Measurements from ENCODE around the gene PXDC1.
"Not testable (repeated sequence)": the region's sequence is repeated elsewhere in the genome, so short reads cannot be mapped to it uniquely, and the experiment has no call there.

Gene PXDC1

GRCh38 chr6:3707751-3708412 lies 43.6 kb downstream of the PXDC1 start:
- no peak for DNase-seq

- DNase-seq = no peak
Observed at GRCh38 chr6:3707024-3707423, 44.5 kb downstream of the PXDC1 start.

DNA sequence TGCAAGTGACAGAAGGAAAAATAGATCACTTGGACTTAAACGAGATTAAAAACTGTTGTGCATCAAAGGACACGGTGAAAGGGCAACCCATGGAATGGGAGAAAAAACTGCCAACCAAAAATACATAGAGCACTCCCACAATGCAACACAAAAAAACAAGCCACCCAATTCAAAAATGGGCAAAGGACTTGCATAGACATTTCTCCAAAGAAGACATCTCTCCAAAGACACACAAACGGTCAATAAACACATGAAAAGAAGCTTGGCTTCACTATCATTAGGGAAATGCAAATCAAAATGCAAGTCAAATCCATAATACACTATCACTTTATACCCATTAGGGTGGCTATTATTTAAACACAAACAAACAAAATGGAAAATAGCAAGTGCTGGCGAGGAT lies 45.0 kb downstream of the PXDC1 start:
- no peak for DNase-seq

DNA sequence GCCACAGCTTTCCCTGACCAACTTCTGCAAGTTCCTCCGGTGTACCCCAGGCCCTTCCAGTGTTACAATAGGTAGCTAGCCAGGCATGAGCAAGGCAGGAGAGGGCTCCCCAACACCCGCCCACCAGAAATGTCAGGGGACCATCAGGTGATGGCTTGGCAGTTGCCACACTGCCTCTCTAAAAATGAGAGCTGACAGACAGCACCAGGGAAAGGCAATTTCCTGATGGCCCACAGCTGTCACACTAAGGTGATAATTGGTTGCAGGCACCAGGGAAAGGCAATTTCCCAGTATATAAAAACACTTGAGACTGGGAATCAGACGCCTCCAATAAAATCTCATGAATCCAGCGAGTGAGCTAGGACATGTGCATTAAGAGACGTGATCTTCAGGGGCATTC lies 49.9 kb downstream of the PXDC1 start:
- DNase-seq = no peak

- no peak for DNase-seq
Observed at GRCh38 chr6:3699231-3699630, 52.3 kb downstream of the PXDC1 start.

GRCh38 chr6:3698021-3698420 lies 53.5 kb downstream of the PXDC1 start:
- DNase-seq = no peak

DNA sequence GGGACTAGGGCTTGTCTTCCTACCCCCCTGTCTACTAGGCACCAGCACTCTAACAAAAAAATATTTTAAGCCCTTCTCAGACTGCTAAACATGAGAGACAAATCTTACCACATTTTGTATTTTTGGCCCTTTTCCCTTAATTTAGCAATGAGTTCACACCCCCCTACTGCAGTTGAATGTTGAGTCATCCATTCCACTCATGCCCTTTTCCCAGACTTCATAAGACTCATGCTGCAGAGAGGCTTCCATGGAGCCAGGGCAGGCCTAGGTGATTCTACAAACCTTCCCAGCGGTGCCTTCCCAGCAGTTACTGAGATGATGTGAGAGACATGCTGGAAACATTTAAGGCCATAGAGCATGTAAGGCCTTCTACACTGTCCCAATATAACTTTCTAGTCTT lies 53.9 kb downstream of the PXDC1 start:
- no peak for DNase-seq

DNA sequence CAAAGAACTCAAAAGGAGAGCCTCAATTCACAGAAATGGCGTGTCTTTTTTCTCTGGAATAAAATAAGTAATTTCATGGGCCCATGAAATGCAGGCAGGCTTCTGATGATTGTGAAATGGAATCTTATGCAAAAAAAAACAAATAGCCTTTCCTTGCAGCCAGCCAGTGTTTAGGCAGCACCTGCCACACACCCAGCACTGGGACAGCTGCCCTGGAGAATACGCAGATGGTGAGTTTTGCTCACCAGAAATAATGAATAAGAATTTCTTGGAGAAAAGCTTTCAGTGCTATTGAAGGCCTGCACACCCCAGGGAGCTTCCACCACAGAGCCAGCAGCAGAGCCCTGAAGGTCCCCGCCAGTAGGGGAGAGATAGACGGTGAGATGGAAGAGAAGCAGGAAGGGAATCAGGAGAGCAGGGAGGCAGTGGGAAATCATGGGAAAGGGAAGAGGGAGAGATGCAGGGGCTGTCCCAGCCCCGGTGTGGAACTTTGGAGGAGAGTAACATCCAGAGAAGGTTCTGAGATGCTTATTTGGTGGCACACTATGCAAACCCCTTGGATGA lies 54.9 kb downstream of the PXDC1 start:
- DNase-seq = no peak

GRCh38 chr6:3695065-3695817 lies 56.3 kb downstream of the PXDC1 start:
- no peak for DNase-seq

GRCh38 chr6:3693831-3694230 lies 57.7 kb downstream of the PXDC1 start:
- DNase-seq = no peak

DNA sequence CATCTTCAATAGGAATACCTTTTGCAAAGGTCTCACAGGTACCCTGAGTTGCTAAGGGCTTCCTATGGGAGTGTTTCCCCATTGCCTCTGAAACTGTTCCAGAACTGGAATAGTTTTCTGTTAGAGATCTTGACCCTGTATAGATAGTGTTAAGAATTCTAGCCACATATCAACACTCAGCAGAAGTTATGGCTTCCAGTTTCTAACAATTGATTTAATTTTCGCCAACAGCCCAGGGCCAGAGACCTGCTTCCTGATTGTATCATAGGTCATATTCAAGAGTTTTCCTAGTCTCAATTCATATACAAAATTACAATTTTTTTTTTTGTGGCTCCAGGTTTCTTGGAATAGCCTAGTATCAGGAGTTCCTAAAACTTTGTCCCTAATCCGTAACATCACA lies 61.0 kb downstream of the PXDC1 start:
- DNase-seq = no peak

- DNase-seq = no peak
Observed at GRCh38 chr6:3687847-3688246, 63.7 kb downstream of the PXDC1 start.

- no peak for DNase-seq
Observed at GRCh38 chr6:3683331-3683730, 68.2 kb downstream of the PXDC1 start.

DNA sequence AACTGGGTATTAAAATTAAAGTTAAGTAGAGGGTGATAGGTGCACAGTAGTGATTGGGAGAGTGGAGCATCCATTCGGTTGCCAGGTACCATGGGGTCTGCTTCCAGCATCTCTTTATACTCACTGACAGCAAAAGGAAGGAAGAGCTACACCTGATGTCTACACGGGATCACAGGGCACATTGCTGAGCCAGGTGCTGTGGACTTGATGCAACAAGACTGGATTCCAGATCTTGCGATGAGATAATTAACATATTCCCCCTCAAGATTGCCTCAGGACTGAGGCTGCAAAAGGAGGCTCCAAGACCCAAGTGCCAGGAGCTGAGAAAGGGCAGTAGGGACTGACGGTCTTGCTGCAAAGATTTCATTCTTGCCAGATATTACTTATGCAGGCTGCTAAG lies 72.6 kb downstream of the PXDC1 start:
- no peak for DNase-seq

- not testable (repeated sequence) for DNase-seq
Observed at GRCh38 chr6:3677751-3678150, 73.8 kb downstream of the PXDC1 start.

DNA sequence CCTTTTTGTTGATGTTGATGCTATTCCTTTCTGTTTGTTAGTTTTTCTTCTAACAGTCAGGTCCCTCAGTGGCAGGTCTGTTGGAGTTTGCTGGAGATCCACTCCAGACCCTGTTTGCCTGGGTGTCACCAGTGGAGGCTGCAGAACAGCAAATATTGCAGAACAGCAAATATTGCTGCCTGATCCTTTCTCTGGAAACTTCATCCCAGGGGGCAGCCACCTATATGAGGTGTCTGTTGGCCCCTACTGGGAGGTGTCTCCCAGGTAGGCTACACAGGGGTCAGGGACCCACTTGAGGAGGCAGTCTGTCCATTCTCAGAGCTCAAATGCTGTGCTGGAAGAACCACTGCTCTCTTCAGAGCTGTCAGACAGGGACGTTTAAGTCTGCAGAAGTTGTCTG lies 74.2 kb downstream of the PXDC1 start:
- not testable (repeated sequence) for DNase-seq
